Stimulated activated naive CD8-positive, alpha-beta T cell treated with anti-CD3 and anti-CD28 coated beads, Interleukin-15, Interleukin-2, amounts not matched to agents 100 ng/mL and 50 ng/mL, for 24 hours (primary cell): Measurements from ENCODE around the gene BRICD5.

Source experiments
- H3K27ac Mint-ChIP-seq: one replicate; pipeline ENCODE4 v1.8.0; 2021; ENCODE audit warnings: mild to moderate bottlenecking, mixed read lengths
- H3K27me3 Mint-ChIP-seq: one replicate; pipeline ENCODE4 v1.8.0; 2021; ENCODE audit warnings: mixed read lengths
- H3K36me3 Mint-ChIP-seq: one replicate; pipeline ENCODE4 v1.8.0; 2021; ENCODE audit warnings: low read depth, mixed read lengths
- H3K4me1 Mint-ChIP-seq: one replicate; pipeline ENCODE4 v1.8.0; 2021; ENCODE audit warnings: low read depth, mixed read lengths
- H3K4me3 Mint-ChIP-seq: one replicate; pipeline ENCODE4 v1.8.0; 2021; ENCODE audit warnings: mild to moderate bottlenecking, mixed read lengths
- H3K9me3 Mint-ChIP-seq: one replicate; pipeline ENCODE4 v1.8.0; 2021; ENCODE audit warnings: mixed read lengths

Gene BRICD5

GRCh38 chr16:2163211-2163881, 47.3 kb downstream of the BRICD5 start:
- Mint-ChIP-seq H3K27me3 (no peaks in the 10 kb centered on the region), H3K4me3 (no peak overlapping the region), H3K36me3 (peaks cover 6% of the 10 kb centered on the region), H3K27ac (peak overlapping the region; percentile 82), H3K9me3 (no peaks in the 10 kb centered on the region), H3K4me1 (peaks cover 11% of the 10 kb centered on the region)

DNA sequence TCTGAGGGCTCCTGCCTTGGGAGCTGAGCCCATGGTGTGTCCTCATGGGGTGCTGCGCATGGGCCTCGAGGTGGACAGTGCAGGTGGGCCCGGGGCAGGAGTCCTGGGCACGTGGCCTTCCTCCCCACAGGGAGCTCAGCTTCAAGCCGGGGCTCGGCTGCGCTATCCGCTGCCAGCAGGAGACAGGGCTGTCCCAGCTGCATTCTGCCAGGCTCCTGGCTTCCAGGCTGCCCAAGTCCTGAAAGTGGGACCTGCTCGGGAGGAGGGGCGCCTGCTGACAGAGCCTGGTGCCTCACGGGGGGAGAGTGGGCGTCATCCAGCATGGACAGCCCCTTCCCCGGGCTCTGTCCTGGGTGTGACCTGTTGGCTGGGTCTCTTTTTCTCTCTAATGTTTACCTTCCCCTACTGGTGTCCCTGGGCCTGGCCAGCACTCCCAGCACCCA, 48.0 kb downstream of the BRICD5 start:
- Mint-ChIP-seq H3K9me3 (no peaks in the 10 kb centered on the region), H3K27ac (no peak overlapping the region), H3K36me3 (peaks cover 6% of the 10 kb centered on the region), H3K4me1 (peaks cover 16% of the 10 kb centered on the region), H3K4me3 (no peak overlapping the region), H3K27me3 (no peaks in the 10 kb centered on the region)

- Mint-ChIP-seq H3K4me1 (peaks cover 23% of the 10 kb centered on the region), H3K27ac (no peak overlapping the region), H3K36me3 (peaks cover 6% of the 10 kb centered on the region), H3K9me3 (no peaks in the 10 kb centered on the region), H3K27me3 (no peaks in the 10 kb centered on the region), H3K4me3 (no peak overlapping the region)
These were observed 48.8 kb downstream of the BRICD5 start for GRCh38 chr16:2161911-2162310.

DNA sequence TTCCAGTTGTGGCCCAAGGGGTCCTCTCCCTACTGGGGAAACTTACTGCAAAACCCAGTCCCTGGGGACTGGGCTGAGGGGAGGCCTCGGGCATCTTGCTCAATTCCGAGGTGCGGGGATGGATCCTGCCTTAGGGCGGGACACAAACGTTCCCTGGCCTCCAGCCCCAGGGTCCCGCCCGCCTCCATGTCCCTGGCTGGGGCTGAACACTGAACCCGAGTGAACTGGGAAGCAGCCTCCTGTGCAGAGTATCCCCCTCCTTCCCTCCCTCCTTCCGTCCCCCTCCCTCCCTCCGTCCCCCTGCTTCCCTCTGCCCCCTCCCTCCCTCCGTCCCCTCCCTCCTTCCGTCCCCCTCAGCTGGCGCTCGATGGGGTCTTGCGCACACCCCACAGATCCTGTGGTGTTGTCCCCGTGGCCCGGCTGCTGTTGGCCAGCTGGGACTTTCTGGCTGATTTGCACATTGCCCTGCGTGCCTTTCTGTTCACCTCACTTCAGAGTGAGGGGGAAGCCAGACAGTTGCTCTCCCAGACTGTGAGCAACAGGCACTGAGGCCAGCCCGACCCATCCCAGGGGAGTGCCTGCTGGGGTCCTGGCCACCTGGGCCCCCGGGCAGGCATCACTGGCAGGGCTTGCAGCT, 49.6 kb downstream of the BRICD5 start:
- no peaks in the 10 kb centered on the region for H3K27me3 Mint-ChIP-seq
- no peak overlapping the region for H3K4me3 Mint-ChIP-seq
- H3K4me1 Mint-ChIP-seq, result peaks cover 32% of the 10 kb centered on the region
- H3K36me3 Mint-ChIP-seq, result peaks cover 4% of the 10 kb centered on the region
- H3K9me3 Mint-ChIP-seq, result no peaks in the 10 kb centered on the region
- no peak overlapping the region for H3K27ac Mint-ChIP-seq
